Measurements from ENCODE around the gene FBXW10.

DNA sequence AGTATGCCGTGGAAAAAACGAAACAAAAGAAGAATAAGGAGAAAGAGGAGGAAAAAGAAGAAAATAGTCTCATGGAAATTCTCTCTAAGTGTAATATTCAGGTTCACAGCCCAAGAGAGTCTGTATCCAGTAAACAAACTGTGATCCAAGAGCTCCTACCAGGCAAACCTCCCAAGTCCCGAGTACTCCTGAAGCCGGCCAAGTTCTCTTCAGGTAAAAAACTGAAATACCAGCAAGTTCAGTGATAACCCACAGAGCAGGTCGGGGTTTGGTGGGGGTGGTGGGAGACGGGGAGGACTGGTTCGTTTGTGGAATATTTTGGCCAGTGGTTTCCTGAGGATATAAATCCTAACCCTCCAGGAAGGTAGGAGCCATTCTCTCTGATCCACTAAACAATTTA is 28.6 kb downstream of the FBXW10 start:
- TF ChIP-seq, protein P1, sequence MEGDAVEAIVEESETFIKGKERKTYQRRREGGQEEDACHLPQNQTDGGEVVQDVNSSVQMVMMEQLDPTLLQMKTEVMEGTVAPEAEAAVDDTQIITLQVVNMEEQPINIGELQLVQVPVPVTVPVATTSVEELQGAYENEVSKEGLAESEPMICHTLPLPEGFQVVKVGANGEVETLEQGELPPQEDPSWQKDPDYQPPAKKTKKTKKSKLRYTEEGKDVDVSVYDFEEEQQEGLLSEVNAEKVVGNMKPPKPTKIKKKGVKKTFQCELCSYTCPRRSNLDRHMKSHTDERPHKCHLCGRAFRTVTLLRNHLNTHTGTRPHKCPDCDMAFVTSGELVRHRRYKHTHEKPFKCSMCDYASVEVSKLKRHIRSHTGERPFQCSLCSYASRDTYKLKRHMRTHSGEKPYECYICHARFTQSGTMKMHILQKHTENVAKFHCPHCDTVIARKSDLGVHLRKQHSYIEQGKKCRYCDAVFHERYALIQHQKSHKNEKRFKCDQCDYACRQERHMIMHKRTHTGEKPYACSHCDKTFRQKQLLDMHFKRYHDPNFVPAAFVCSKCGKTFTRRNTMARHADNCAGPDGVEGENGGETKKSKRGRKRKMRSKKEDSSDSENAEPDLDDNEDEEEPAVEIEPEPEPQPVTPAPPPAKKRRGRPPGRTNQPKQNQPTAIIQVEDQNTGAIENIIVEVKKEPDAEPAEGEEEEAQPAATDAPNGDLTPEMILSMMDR (IDR thresholded peaks at IDR 0.05), result no peak
- TF ChIP-seq ZFX (IDR thresholded peaks at IDR 0.05; ENCODE audit: borderline replicate concordance), result no peak
